ENCODE results near the gene WDR37. TPM values are rescaled to one million over a fixed set of nuclear protein-coding genes. Genes with fewer than 3 reads are reported as not detected.
A peak's percentile ranks its signal among the peaks of the same experiment; 100 is the strongest.

WDR37 gene
- total and polyA plus RNA-seq, 9 of the 15 experiments (the other 6 are each of a cell fraction or from before 2014, with no cell fraction given) = 2.3 to 11.6 (median 6.7) TPM

DNA sequence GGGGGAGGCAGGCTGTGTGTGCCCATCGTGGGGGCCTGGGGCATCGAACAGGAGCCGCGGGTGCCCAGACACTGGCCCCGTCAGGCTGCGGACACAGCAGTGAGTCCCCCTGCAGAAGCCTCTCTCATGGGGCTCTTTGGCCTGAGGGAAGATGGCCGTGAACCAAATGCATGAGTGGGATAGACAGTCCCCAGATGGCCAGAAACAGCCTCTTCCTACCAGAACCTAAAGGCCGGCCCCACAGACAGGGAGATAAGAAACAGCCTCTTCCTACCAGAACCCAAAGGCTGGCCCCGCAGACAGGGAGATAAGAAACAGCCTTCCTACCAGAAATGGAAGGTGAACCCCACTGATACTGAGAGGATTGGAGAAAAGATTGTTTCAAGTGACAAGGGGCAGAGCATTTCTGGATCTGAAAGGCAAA lies 47.1 kb upstream of the WDR37 start:
- Histone ChIP-seq H3K9ac (ENCODE audit: insufficient read depth in 1 of 2, low read depth in 2 of 2, low read length in 2 of 2) (peak overlapping the region in 1 of 2 experiments; percentile 60; a peak in 1 of 4 replicates), H3K79me2 (ENCODE audit: control insufficient read depth, insufficient read depth, low read length) (peaks cover 26% of the 10 kb centered on the region; the same call in 2 of the 3 replicates), H3K4me3 (no peak overlapping the region), H3K9me3 (replicated peaks; ENCODE audit: control insufficient read depth, insufficient read depth, low read depth, low read length) (no peaks in the 10 kb centered on the region), H3K27me3 (ENCODE audit: control insufficient read depth in 2 of 2, insufficient read depth in 2 of 2, low read length in 2 of 2) (no peaks in the 10 kb centered on the region), H3K9me1 (ENCODE audit: control insufficient read depth, insufficient read depth, low read length) (peaks cover 4% of the 10 kb centered on the region), H2AFZ (ENCODE audit: low read depth, low read length) (no peak overlapping the region), H3K4me1 (replicated peaks in 1 of 2; ENCODE audit: control insufficient read depth in 2 of 2, insufficient read depth in 2 of 2, low read length in 2 of 2) (peaks cover 5 to 13% of the 10 kb centered on the region in 2 experiments; a peak in 4 of 5 replicates), H3K36me3 (ENCODE audit: control insufficient read depth, insufficient read depth, low read length) (peaks cover 99% of the 10 kb centered on the region), H4K20me1 (replicated peaks; ENCODE audit: control insufficient read depth, insufficient read depth, low read length) (peaks cover 18% of the 10 kb centered on the region), H3K4me2 (ENCODE audit: insufficient read depth, low read length) (peak overlapping the region; percentile 1; the same call in 1 of the 2 replicates), H3K27ac (ENCODE audit: extremely low read depth, low read depth, low read length) (peak overlapping the region; percentile 58; the same call in 2 of the 3 replicates)
- POLR2A ChIA-PET = interaction anchor here (1.0 to 1.3 kb wide), 3 partner anchors 10 to 22 kb away, joined by 3 read pairs; no protein-coding TSS in a partner anchor
- intact Hi-C loops (cut with micrococcal nuclease) = no loop called here
- 51% methylated on average over 9 of the region's 9 CpGs for WGBS (ENCODE audit: insufficient coverage, low coverage, missing lambda C conversion rate)
- peak; percentile 59 to 82 (median 66) for DNase-seq (ENCODE audit: extremely low read depth in 1 of 4, low spot score in 3 of 4)
- CTCF ChIA-PET (ENCODE audit: low intra/inter-chr PET ratio) = no interaction called here
- BruUV-seq (replicated peaks) = no TSS peak
- ATAC-seq = peak; percentile 90
- peak; percentile 72 for FAIRE-seq
- in situ Hi-C loops (cut with MboI) = no loop called here
- TF ChIP-seq TCF3 (CRISPR knock-in tag; IDR thresholded peaks at IDR 0.05) (peak; percentile 80), ZNF444 (CRISPR knock-in tag; IDR thresholded peaks at IDR 0.05) (no peak), TRIM24 (IDR thresholded peaks at IDR 0.05) (peak; percentile 56 to 69), ELF4 (CRISPR knock-in tag; IDR thresholded peaks at IDR 0.05) (peak; percentile 56; the same call in 1 of the 2 replicates), MAZ (CRISPR knock-in tag; conservative IDR thresholded peaks at IDR 0.05 in 1 of 2, IDR thresholded peaks at IDR 0.05 in 1 of 2) (peak in 1 of 2 experiments; percentile 17; a peak in 1 of 4 replicates), DPF2 (IDR thresholded peaks at IDR 0.05) (peak; percentile 82), GTF2A2 (tag; IDR thresholded peaks at IDR 0.05) (no peak), RCOR1 (IDR thresholded peaks at IDR 0.05; ENCODE audit: borderline replicate concordance in 1 of 2, low read depth in 2 of 2, low read length in 2 of 2) (peak in 1 of 2 experiments; percentile 75; a peak in 2 of 4 replicates), TEAD4 (IDR thresholded peaks at IDR 0.05; ENCODE audit: low read length) (peak; percentile 80), TEAD4 (CRISPR knock-in tag; IDR thresholded peaks at IDR 0.05; ENCODE audit: borderline replicate concordance) (no peak), ZNF551 (CRISPR knock-in tag; IDR thresholded peaks at IDR 0.05) (no peak), ARID1B (IDR thresholded peaks at IDR 0.05) (peak; percentile 87), NCOR1 (IDR thresholded peaks at IDR 0.05) (peak; percentile 83)
- TF ChIP-seq, protein P1, sequence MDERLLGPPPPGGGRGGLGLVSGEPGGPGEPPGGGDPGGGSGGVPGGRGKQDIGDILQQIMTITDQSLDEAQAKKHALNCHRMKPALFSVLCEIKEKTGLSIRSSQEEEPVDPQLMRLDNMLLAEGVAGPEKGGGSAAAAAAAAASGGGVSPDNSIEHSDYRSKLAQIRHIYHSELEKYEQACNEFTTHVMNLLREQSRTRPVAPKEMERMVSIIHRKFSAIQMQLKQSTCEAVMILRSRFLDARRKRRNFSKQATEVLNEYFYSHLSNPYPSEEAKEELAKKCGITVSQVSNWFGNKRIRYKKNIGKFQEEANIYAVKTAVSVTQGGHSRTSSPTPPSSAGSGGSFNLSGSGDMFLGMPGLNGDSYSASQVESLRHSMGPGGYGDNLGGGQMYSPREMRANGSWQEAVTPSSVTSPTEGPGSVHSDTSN (CRISPR knock-in tag; IDR thresholded peaks at IDR 0.05; ENCODE audit: low read depth) = no peak
- TF ChIP-seq, protein P1 (tag; conservative IDR thresholded peaks at IDR 0.05; ENCODE audit: low read depth) = no peak
- TF ChIP-seq, protein P2, sequence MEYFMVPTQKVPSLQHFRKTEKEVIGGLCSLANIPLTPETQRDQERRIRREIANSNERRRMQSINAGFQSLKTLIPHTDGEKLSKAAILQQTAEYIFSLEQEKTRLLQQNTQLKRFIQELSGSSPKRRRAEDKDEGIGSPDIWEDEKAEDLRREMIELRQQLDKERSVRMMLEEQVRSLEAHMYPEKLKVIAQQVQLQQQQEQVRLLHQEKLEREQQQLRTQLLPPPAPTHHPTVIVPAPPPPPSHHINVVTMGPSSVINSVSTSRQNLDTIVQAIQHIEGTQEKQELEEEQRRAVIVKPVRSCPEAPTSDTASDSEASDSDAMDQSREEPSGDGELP (CRISPR knock-in tag; IDR thresholded peaks at IDR 0.05; ENCODE audit: borderline replicate concordance) = 0 out of 2 replicates have a peak, but pooled peaks have one; percentile 12
- TF ChIP-seq, protein P3, sequence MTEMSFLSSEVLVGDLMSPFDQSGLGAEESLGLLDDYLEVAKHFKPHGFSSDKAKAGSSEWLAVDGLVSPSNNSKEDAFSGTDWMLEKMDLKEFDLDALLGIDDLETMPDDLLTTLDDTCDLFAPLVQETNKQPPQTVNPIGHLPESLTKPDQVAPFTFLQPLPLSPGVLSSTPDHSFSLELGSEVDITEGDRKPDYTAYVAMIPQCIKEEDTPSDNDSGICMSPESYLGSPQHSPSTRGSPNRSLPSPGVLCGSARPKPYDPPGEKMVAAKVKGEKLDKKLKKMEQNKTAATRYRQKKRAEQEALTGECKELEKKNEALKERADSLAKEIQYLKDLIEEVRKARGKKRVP (CRISPR knock-in tag; IDR thresholded peaks at IDR 0.05) = 0 out of 2 replicates have a peak, but pooled peaks have one; percentile 21
- TF ChIP-seq, protein P4, sequence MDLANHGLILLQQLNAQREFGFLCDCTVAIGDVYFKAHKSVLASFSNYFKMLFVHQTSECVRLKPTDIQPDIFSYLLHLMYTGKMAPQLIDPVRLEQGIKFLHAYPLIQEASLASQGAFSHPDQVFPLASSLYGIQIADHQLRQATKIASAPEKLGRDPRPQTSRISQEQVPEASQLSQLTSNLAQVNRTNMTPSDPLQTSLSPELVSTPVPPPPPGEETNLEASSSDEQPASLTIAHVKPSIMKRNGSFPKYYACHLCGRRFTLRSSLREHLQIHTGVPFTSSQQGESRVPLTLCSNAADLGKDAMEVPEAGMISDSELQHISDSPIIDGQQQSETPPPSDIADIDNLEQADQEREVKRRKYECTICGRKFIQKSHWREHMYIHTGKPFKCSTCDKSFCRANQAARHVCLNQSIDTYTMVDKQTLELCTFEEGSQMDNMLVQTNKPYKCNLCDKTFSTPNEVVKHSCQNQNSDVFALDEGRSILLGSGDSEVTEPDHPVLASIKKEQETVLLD (IDR thresholded peaks at IDR 0.05) = peak; percentile 34; the same call in 1 of the 2 replicates

Data from K562 (cell line).